ENCODE data around the gene SMOC1. TPM values are rescaled to one million over a fixed set of nuclear protein-coding genes. Genes with fewer than 3 reads are reported as not detected.

Gene SMOC1
- total RNA-seq, 2 donors from 2014 or later, result not detected

- Mint-ChIP-seq H3K27ac (no peak overlapping the region), H3K36me3 (no peaks in the 10 kb centered on the region), H3K9me3 (no peaks in the 10 kb centered on the region)
- DNase-seq (ENCODE audit: low spot score in 2 of 2) (no peak), ATAC-seq (no peak)
Measured at GRCh38 chr14:69855180-69855832, 23.9 kb upstream of the SMOC1 start.

- Mint-ChIP-seq H3K27ac (peak overlapping the region in 1 of 2 donors; percentile 1), H3K36me3 (no peaks in the 10 kb centered on the region), H3K9me3 (peaks cover 0 to 4% of the 10 kb centered on the region in 2 donors)
- ATAC-seq, result no peak
- no peak for DNase-seq (ENCODE audit: low spot score in 2 of 2)
Measured at GRCh38 chr14:69858801-69859200, 20.4 kb upstream of the SMOC1 start.

- Mint-ChIP-seq H3K9me3 (peaks cover 4 to 5% of the 10 kb centered on the region in 2 donors), H3K36me3 (no peaks in the 10 kb centered on the region), H3K27ac (no peak overlapping the region)
- no peak for ATAC-seq
- DNase-seq (ENCODE audit: low spot score in 2 of 2), result no peak
Measured at GRCh38 chr14:69859591-69859990, 19.6 kb upstream of the SMOC1 start.

- H3K27ac Mint-ChIP-seq, result no peak overlapping the region
- ATAC-seq (no peak), DNase-seq (ENCODE audit: low spot score in 2 of 2) (no peak)
- H3K9me3 Mint-ChIP-seq, result peaks cover 4 to 9% of the 10 kb centered on the region in 2 donors
- no peaks in the 10 kb centered on the region for H3K36me3 Mint-ChIP-seq
Measured at GRCh38 chr14:69860221-69860620, 19.0 kb upstream of the SMOC1 start.

GRCh38 chr14:69861025-69861569, 18.1 kb upstream of the SMOC1 start:
- DNase-seq (ENCODE audit: low spot score in 2 of 2) (no peak), ATAC-seq (no peak)
- Mint-ChIP-seq H3K36me3 (no peaks in the 10 kb centered on the region), H3K27ac (no peak overlapping the region), H3K9me3 (peaks cover 4 to 9% of the 10 kb centered on the region in 2 donors)

- ATAC-seq (no peak), DNase-seq (ENCODE audit: low spot score in 2 of 2) (no peak)
- H3K36me3 Mint-ChIP-seq, result no peaks in the 10 kb centered on the region
Measured at GRCh38 chr14:69863083-69863482, 16.1 kb upstream of the SMOC1 start.

GRCh38 chr14:69865701-69866365, 13.4 kb upstream of the SMOC1 start:
- DNase-seq (ENCODE audit: low spot score in 2 of 2), result no peak
- H3K27ac Mint-ChIP-seq, result no peak overlapping the region
- H3K9me3 Mint-ChIP-seq, result peaks cover 9 to 14% of the 10 kb centered on the region in 2 donors
- ATAC-seq, result no peak
- H3K36me3 Mint-ChIP-seq, result no peaks in the 10 kb centered on the region

More at GRCh38 chr14:69863083-69863482, 16.1 kb upstream of the SMOC1 start:
- Mint-ChIP-seq H3K27ac (no peak overlapping the region), H3K9me3 (peaks cover 4 to 11% of the 10 kb centered on the region in 2 donors)

GRCh38 chr14:69868363-69868963, 10.8 kb upstream of the SMOC1 start:
- DNase-seq (ENCODE audit: low spot score in 2 of 2), result no peak
- ATAC-seq, result no peak
- H3K9me3 Mint-ChIP-seq, result peaks cover 9 to 14% of the 10 kb centered on the region in 2 donors

GRCh38 chr14:69870613-69871012, 8.6 kb upstream of the SMOC1 start:
- Mint-ChIP-seq H3K9me3 (peaks cover 5% of the 10 kb centered on the region in 2 donors), H3K36me3 (no peaks in the 10 kb centered on the region), H3K27ac (no peak overlapping the region)
- ATAC-seq, result no peak
- no peak for DNase-seq (ENCODE audit: low spot score in 2 of 2)

More at GRCh38 chr14:69868363-69868963, 10.8 kb upstream of the SMOC1 start:
- Mint-ChIP-seq H3K27ac (no peak overlapping the region), H3K36me3 (no peaks in the 10 kb centered on the region)

- DNase-seq (ENCODE audit: low spot score in 2 of 2) (no peak), ATAC-seq (no peak)
- Mint-ChIP-seq H3K27ac (no peak overlapping the region), H3K36me3 (no peaks in the 10 kb centered on the region), H3K9me3 (no peaks in the 10 kb centered on the region)
Measured at GRCh38 chr14:69873877-69874780, 5.1 kb upstream of the SMOC1 start.

GRCh38 chr14:69876221-69876847, 2.9 kb upstream of the SMOC1 start:
- Mint-ChIP-seq H3K27ac (no peak overlapping the region), H3K36me3 (no peaks in the 10 kb centered on the region), H3K9me3 (no peaks in the 10 kb centered on the region)
- ATAC-seq (no peak), DNase-seq (ENCODE audit: low spot score in 2 of 2) (no peak)

- H3K9me3 Mint-ChIP-seq, result no peaks in the 10 kb centered on the region
- no peak overlapping the region for H3K27ac Mint-ChIP-seq
- no peaks in the 10 kb centered on the region for H3K36me3 Mint-ChIP-seq
- DNase-seq (ENCODE audit: low spot score in 2 of 2) (no peak), ATAC-seq (no peak)
Measured at GRCh38 chr14:69876848-69877306, 2.3 kb upstream of the SMOC1 start.

GRCh38 chr14:69877492-69877891, 1.7 kb upstream of the SMOC1 start:
- DNase-seq (ENCODE audit: low spot score in 2 of 2) (no peak), ATAC-seq (peak in 1 of 2 donors; percentile 37)
- Mint-ChIP-seq H3K9me3 (no peaks in the 10 kb centered on the region), H3K36me3 (no peaks in the 10 kb centered on the region), H3K27ac (no peak overlapping the region)

- no peak for DNase-seq (ENCODE audit: low spot score in 2 of 2)
- Mint-ChIP-seq H3K27ac (no peak overlapping the region), H3K9me3 (no peaks in the 10 kb centered on the region), H3K36me3 (no peaks in the 10 kb centered on the region)
- ATAC-seq, result no peak
Measured at GRCh38 chr14:69878251-69878650, 965 bp upstream of the SMOC1 start.

GRCh38 chr14:69880044-69880487, 850 bp downstream of the SMOC1 start:
- H3K27ac Mint-ChIP-seq, result no peak overlapping the region

GRCh38 chr14:69880893-69881292, 1.7 kb downstream of the SMOC1 start:
- DNase-seq (ENCODE audit: low spot score in 2 of 2), result no peak
- Mint-ChIP-seq H3K27ac (no peak overlapping the region), H3K9me3 (no peaks in the 10 kb centered on the region), H3K36me3 (no peaks in the 10 kb centered on the region)
- ATAC-seq, result no peak

More at GRCh38 chr14:69880044-69880487, 850 bp downstream of the SMOC1 start:
- ATAC-seq, result no peak
- Mint-ChIP-seq H3K9me3 (no peaks in the 10 kb centered on the region), H3K36me3 (no peaks in the 10 kb centered on the region)
- no peak for DNase-seq (ENCODE audit: low spot score in 2 of 2)
